GM12874 (cell line): ENCODE measurements around the gene TSSK3.
A peak's percentile ranks its signal among the peaks of the same experiment; 100 is the strongest.

Experiments used
- CTCF ChIP-seq: IDR thresholded peaks from 2 replicates; pipeline ENCODE4 v1.5.1; 2011; ENCODE audit warnings: low read depth, mild to moderate bottlenecking, control low read depth, low read length, moderate library complexity; ENCODE audit not compliant: insufficient read depth

Gene TSSK3

GRCh38 chr1:32331549-32331948, 30.8 kb upstream of the TSSK3 start:
- no peak for TF ChIP-seq CTCF

GRCh38 chr1:32332290-32333079, 29.9 kb upstream of the TSSK3 start:
- TF ChIP-seq CTCF: no peak

GRCh38 chr1:32333251-32333963, 28.9 kb upstream of the TSSK3 start:
- TF ChIP-seq CTCF: no peak

- TF ChIP-seq CTCF: no peak
Measured at GRCh38 chr1:32334274-32334861, 28.0 kb upstream of the TSSK3 start.

GRCh38 chr1:32334864-32335534, 27.3 kb upstream of the TSSK3 start:
- peak; percentile 87 for TF ChIP-seq CTCF

- no peak for TF ChIP-seq CTCF
Measured at GRCh38 chr1:32335535-32335789, 26.9 kb upstream of the TSSK3 start.
